ENCODE data around the gene CAMSAP1. TPM values are rescaled to one million over a fixed set of nuclear protein-coding genes. Genes with fewer than 3 reads are reported as not detected.
A peak's percentile ranks its signal among the peaks of the same experiment; 100 is the strongest.

CAMSAP1 gene
- total and polyA plus RNA-seq, 10 of the 15 experiments (the other 5 are each of a cell fraction or from before 2014, with no cell fraction given): 1.4 to 24.7 (median 8.0) TPM

DNA sequence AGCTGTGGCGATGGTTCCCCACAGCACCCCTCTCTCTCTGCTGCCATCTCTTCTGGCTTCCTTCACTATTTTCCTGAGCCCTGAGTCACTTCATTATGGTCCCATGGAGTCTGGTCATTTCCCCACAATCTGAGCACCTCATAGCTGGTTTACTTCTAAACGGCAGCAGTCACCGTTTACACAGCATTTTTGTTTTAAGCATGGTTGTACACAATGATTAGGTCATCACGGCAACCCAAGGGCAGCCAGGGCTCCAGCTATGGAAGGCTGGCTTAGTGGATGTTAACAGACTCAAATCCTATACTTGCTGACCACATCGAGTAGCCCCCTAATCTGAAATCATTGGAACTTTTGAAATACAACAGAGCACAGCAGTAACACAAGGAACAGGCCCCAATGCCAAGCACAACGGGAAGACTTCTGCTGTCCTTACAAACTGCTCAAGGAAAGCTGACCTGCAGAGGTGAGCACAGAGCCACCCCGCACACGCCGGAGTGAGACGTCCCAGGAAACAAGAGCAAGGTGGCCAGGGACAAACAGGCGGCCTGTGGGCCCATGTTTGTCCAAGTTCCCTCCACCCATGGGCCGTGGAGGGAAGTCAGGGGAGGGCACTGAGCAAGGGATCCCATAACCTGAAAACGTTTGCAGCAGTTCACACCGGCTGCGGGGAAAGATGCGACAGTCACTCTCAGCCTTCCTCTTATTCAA lies 22.9 kb downstream of the CAMSAP1 start (continued):
- TF ChIP-seq, protein P1, sequence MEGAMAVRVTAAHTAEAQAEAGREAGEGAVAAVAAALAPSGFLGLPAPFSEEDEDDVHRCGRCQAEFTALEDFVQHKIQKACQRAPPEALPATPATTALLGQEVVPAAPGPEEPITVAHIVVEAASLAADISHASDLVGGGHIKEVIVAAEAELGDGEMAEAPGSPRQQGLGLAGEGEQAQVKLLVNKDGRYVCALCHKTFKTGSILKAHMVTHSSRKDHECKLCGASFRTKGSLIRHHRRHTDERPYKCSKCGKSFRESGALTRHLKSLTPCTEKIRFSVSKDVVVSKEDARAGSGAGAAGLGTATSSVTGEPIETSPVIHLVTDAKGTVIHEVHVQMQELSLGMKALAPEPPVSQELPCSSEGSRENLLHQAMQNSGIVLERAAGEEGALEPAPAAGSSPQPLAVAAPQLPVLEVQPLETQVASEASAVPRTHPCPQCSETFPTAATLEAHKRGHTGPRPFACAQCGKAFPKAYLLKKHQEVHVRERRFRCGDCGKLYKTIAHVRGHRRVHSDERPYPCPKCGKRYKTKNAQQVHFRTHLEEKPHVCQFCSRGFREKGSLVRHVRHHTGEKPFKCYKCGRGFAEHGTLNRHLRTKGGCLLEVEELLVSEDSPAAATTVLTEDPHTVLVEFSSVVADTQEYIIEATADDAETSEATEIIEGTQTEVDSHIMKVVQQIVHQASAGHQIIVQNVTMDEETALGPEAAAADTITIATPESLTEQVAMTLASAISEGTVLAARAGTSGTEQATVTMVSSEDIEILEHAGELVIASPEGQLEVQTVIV (IDR thresholded peaks at IDR 0.05; ENCODE audit: borderline replicate concordance, partially characterized antibody): no peak
- TF ChIP-seq POU2F2 (IDR thresholded peaks at IDR 0.05; ENCODE audit: borderline replicate concordance, low read depth, low read length): no peak
- TF ChIP-seq TAF1 (IDR thresholded peaks at IDR 0.05; ENCODE audit: borderline replicate concordance, low read depth, low read length): no peak
- TF ChIP-seq IKZF2 (IDR thresholded peaks at IDR 0.05): no peak

DNA sequence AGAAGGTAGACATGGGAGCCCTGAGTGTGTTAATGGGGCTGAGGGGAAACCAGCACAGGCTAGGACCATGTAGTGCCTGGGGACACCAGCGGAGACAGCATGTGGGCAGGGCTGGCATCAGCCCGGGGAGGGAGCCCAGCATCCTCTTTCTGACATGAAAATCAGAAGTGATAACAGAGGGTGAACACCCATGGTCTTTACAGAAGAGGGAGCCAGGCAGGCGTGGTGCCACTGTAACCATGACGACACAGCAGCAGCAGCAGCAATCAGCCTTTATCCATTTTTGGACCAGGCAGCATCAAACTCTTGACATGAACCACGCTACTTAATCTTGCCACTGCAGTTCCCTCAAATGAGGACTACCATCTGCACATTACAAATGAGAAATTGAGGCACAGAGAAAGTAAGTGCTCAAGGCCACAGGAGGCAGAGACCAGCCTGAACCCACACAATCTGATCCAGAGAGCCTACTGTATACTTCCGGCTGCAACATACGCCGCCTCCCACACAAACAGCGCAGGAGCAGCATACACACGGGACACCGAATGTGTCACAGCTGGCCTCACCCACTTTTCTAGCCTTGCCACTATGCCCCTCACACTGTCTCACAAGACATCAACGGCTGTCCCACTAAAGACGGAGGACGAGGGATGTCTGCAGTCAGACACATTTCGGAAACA lies 23.8 kb downstream of the CAMSAP1 start:
- H3K4me2 ChIP-seq (ENCODE audit: control insufficient read depth, insufficient read depth): no peak overlapping the region
- H3K27me3 ChIP-seq (replicated peaks in 1 of 2; ENCODE audit: control insufficient read depth in 2 of 2, insufficient read depth in 2 of 2, low read length in 1 of 2): no peaks in the 10 kb centered on the region
- POLR2A ChIA-PET: no interaction called here
- TF ChIP-seq JUNB (IDR thresholded peaks at IDR 0.05) (no peak), BMI1 (IDR thresholded peaks at IDR 0.05; ENCODE audit: borderline replicate concordance) (0 out of 2 replicates have a peak, but pooled peaks have one; percentile 27)
- TF ChIP-seq, protein P2, sequence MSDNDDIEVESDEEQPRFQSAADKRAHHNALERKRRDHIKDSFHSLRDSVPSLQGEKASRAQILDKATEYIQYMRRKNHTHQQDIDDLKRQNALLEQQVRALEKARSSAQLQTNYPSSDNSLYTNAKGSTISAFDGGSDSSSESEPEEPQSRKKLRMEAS (IDR thresholded peaks at IDR 0.05; ENCODE audit: low read depth, low read length): no peak
- BruUV-seq (replicated peaks): no TSS peak
- ATAC-seq (no peak), DNase-seq (ENCODE audit: low read depth, low spot score) (no peak), FAIRE-seq (peak; percentile 47)
- RAD21 ChIA-PET (ENCODE audit: unreplicated experiment): no interaction called here
- peaks cover 25% of the 10 kb centered on the region for H3K79me2 ChIP-seq (ENCODE audit: control insufficient read depth, insufficient read depth, low read length)
- no peaks in the 10 kb centered on the region; the same call in 1 of the 2 replicates for H4K20me1 ChIP-seq (ENCODE audit: control insufficient read depth, insufficient read depth)
- H3K4me1 ChIP-seq (ENCODE audit: control insufficient read depth, insufficient read depth, low read length): peaks cover 15% of the 10 kb centered on the region
- no peak overlapping the region for H2AFZ ChIP-seq (ENCODE audit: control insufficient read depth, low read depth, low read length)
- in situ Hi-C loops (cut with MboI) (no loop called here), intact Hi-C loops (cut with micrococcal nuclease; ENCODE audit: unreplicated experiment) (no loop called here)
- CTCF ChIA-PET: no interaction called here
- no peak overlapping the region for H3K27ac ChIP-seq (ENCODE audit: control insufficient read depth, insufficient read depth)
- H3K36me3 ChIP-seq (ENCODE audit: control insufficient read depth in 2 of 2, insufficient read depth in 2 of 2, low read length in 1 of 2): peaks cover 0 to 12% of the 10 kb centered on the region in 2 experiments; a peak in 3 of 4 replicates
- H3K4me3 ChIP-seq: no peak overlapping the region
- WGBS (ENCODE audit: insufficient coverage, insufficient replicate concordance, low lambda C conversion rate, missing lambda C conversion rate): 80% methylated on average over 15 of the region's 15 CpGs
- H3K9ac ChIP-seq (ENCODE audit: control insufficient read depth, insufficient read depth, low read length): no peak overlapping the region
- H3K9me3 ChIP-seq (replicated peaks; ENCODE audit: control insufficient read depth, insufficient read depth, low read length): no peaks in the 10 kb centered on the region
- SMC1A ChIA-PET (ENCODE audit: uncharacterized antibody, unreplicated experiment): no interaction called here
